CD14-positive monocyte (primary cell): Measurements from ENCODE around the gene PDZD8. TPM values are rescaled to one million over a fixed set of nuclear protein-coding genes. Genes with fewer than 3 reads are reported as not detected.

Experiments
- DNase-seq, 3 donors: peaks; one replicate each; pipeline ENCODE4 v3.0.0-alpha.2; 2011 to 2022
- H2AFZ ChIP-seq: 2 replicates; pipeline ENCODE4 v1.6.0; 2012; ENCODE audit warnings: mild to moderate bottlenecking, low read depth, low read length, inconsistent platforms; ENCODE audit not compliant: insufficient read depth, poor library complexity, severe bottlenecking
- H3K27ac ChIP-seq, 2 donors: 1 replicate in 1 of 2; 2 replicates in 1 of 2; pipeline ENCODE4 v1.5.1; 2012 to 2013; ENCODE audit warnings: low read length in 2 of 2, control low read depth in 1 of 2, inconsistent platforms in 1 of 2, low read depth in 1 of 2, mild to moderate bottlenecking in 1 of 2
- H3K27me3 ChIP-seq, 2 donors: one replicate each; pipeline versions ENCODE4 v1.6.0 to v1.6.1; 2011 to 2013; ENCODE audit warnings: low read length in 2 of 2; ENCODE audit not compliant: control insufficient read depth in 2 of 2, insufficient read depth in 2 of 2
- H3K36me3 ChIP-seq, 2 donors: replicated peaks in 1 of 2; 1 replicate in 1 of 2; 2 replicates in 1 of 2; pipeline versions ENCODE4 v1.5.1 to v1.6.1; 2012 to 2013; ENCODE audit warnings: low read length in 2 of 2, control low read depth in 1 of 2, inconsistent platforms in 1 of 2, mild to moderate bottlenecking in 1 of 2; ENCODE audit not compliant: insufficient read depth in 2 of 2, control insufficient read depth in 1 of 2
- H3K4me1 ChIP-seq, 2 donors: 1 replicate in 1 of 2; 2 replicates in 1 of 2; pipeline versions ENCODE4 v1.5.1 to v1.6.1; 2012 to 2013; ENCODE audit warnings: low read length in 2 of 2, control low read depth in 1 of 2, inconsistent platforms in 1 of 2, mild to moderate bottlenecking in 1 of 2, moderate library complexity in 1 of 2; ENCODE audit not compliant: insufficient read depth in 2 of 2, control insufficient read depth in 1 of 2
- H3K4me2 ChIP-seq: replicated peaks from 2 replicates; pipeline ENCODE3; 2012; ENCODE audit warnings: low read length, moderate library complexity, mild to moderate bottlenecking; ENCODE audit not compliant: poor library complexity, severe bottlenecking; ENCODE audit errors: extremely low read depth
- H3K4me3 ChIP-seq, 3 experiments: fragments of 200-600 bp in 1 of 3; sonication (generic) in 1 of 3; replicated peaks in 1 of 3; 1 replicate in 2 of 3; 2 replicates in 1 of 3; pipeline ENCODE4 v1.5.1; 2011 to 2013; ENCODE audit warnings: low read length in 3 of 3, mild to moderate bottlenecking in 3 of 3, control low read depth in 2 of 3, low read depth in 2 of 3, inconsistent platforms in 1 of 3, moderate library complexity in 1 of 3
- H3K79me2 ChIP-seq: 2 replicates; pipeline ENCODE4 v1.6.0; 2012; ENCODE audit warnings: mild to moderate bottlenecking, control low read depth, inconsistent platforms, low read length, moderate library complexity; ENCODE audit not compliant: insufficient read depth
- H3K9ac ChIP-seq: 2 replicates; pipeline ENCODE4 v1.6.0; 2017; ENCODE audit warnings: low read length, mild to moderate bottlenecking; ENCODE audit not compliant: insufficient read depth, poor library complexity, severe bottlenecking
- H3K9me3 ChIP-seq, 2 donors: replicated peaks in 1 of 2; 1 replicate in 1 of 2; 2 replicates in 1 of 2; pipeline versions ENCODE4 v1.5.1 to v1.6.1; 2012 to 2013; ENCODE audit warnings: low read length in 2 of 2, control low read depth in 1 of 2; ENCODE audit not compliant: control insufficient read depth in 1 of 2, insufficient read depth in 1 of 2
- H4K20me1 ChIP-seq: 2 replicates; pipeline ENCODE4 v1.6.0; 2012; ENCODE audit warnings: mild to moderate bottlenecking, low read length, control low read depth, moderate library complexity; ENCODE audit not compliant: insufficient read depth
- H3K27ac Mint-ChIP-seq, 7 donors: one replicate each; pipeline ENCODE4 v1.8.0; 2020; ENCODE audit warnings: mild to moderate bottlenecking in 7 of 7, mixed read lengths in 7 of 7, moderate library complexity in 6 of 7, inconsistent platforms in 2 of 7
- H3K27me3 Mint-ChIP-seq, 3 donors: one replicate each; pipeline ENCODE4 v1.8.0; 2021 to 2022; ENCODE audit warnings: low read depth in 3 of 3, mild to moderate bottlenecking in 3 of 3, mixed read lengths in 3 of 3, moderate library complexity in 3 of 3, inconsistent platforms in 1 of 3
- H3K36me3 Mint-ChIP-seq, 2 donors: one replicate each; pipeline ENCODE4 v1.8.0; 2020; ENCODE audit warnings: mixed read lengths in 2 of 2, inconsistent platforms in 1 of 2, mild to moderate bottlenecking in 1 of 2
- H3K4me1 Mint-ChIP-seq: one replicate; pipeline ENCODE4 v1.8.0; 2020; ENCODE audit warnings: mild to moderate bottlenecking, mixed read lengths
- H3K4me3 Mint-ChIP-seq, 2 donors: one replicate each; pipeline ENCODE4 v1.8.0; 2020; ENCODE audit warnings: mild to moderate bottlenecking in 2 of 2, mixed read lengths in 2 of 2, moderate library complexity in 1 of 2
- H3K9me3 Mint-ChIP-seq, 7 donors: one replicate each; pipeline ENCODE4 v1.8.0; 2020 to 2022; ENCODE audit warnings: mixed read lengths in 7 of 7, mild to moderate bottlenecking in 6 of 7, moderate library complexity in 6 of 7, inconsistent platforms in 2 of 7
- CTCF ChIP-seq: fragments of 200-600 bp; IDR thresholded peaks from one replicate; pipeline ENCODE4 v1.8.0; 2022; ENCODE audit warnings: antibody characterized with exemption, mild to moderate bottlenecking
- WGBS: methylation state at CpG from one replicate; pipeline ENCODE4 v1.1.5; 2013; ENCODE audit warnings: missing lambda C conversion rate; ENCODE audit not compliant: insufficient coverage; 5-methylcytosine and 5-hydroxymethylcytosine counted together
- intact Hi-C, 2 donors: fragments of 100-400 bp; cut with micrococcal nuclease; formaldehyde crosslinking; loops; one replicate each; pipeline versions ENCODE4 v1.15.0 to v1.15.1; 2023
- polyA plus RNA-seq, 3 donors: library from polyadenylated mRNA; depleted of rRNA in 1 of 3; unstranded in 2 of 3; stranded (reverse) in 1 of 3; fragments of 300-500 nt in 2 of 3; fragments of >200 nt in 1 of 3; fragmentation: Illumina TruSeq in 2 of 3; gene quantifications; 1 replicate in 2 of 3; 2 replicates in 1 of 3; pipeline ENCODE4 v1.2.3, GENCODE V29; 2012 to 2021

The PDZD8 gene
- polyA plus RNA-seq, 3 donors: 4.6 to 104 (median 9.0) TPM

GRCh38 chr10:117342641-117343040 lies 32.6 kb downstream of the PDZD8 start:
- H3K27me3 Mint-ChIP-seq: peaks cover 0 to 2% (median 0%) of the 10 kb centered on the region in 3 donors
- peaks cover 15 to 19% of the 10 kb centered on the region in 2 donors for H3K36me3 Mint-ChIP-seq
- Histone ChIP-seq H3K4me1 (peaks cover 16 to 27% of the 10 kb centered on the region in 2 donors), H4K20me1 (peaks cover 54% of the 10 kb centered on the region), H3K4me2 (peak overlapping the region; percentile 15), H2AFZ (no peak overlapping the region), H3K36me3 (peaks cover under 1 to 25% of the 10 kb centered on the region in 2 donors), H3K27ac (peak overlapping the region; percentile 34 to 52), H3K4me3 (no peak overlapping the region), H3K9ac (no peak overlapping the region), H3K79me2 (peaks cover 94% of the 10 kb centered on the region), H3K9me3 (no peaks in the 10 kb centered on the region), H3K27me3 (no peaks in the 10 kb centered on the region)
- no peak for TF ChIP-seq CTCF
- H3K27ac Mint-ChIP-seq: peak overlapping the region; percentile 47 to 83 (median 81)
- DNase-seq: no peak
- H3K4me1 Mint-ChIP-seq: peaks cover 32% of the 10 kb centered on the region
- H3K9me3 Mint-ChIP-seq: no peaks in the 10 kb centered on the region
- intact Hi-C loops: no loop called here
- H3K4me3 Mint-ChIP-seq: peak overlapping the region in 1 of 2 donors; percentile 72
- WGBS: 98% methylated on average over 4 of the region's 5 CpGs

- H3K9me3 ChIP-seq: no peaks in the 10 kb centered on the region
Measured at GRCh38 chr10:117341061-117341460, 34.2 kb downstream of the PDZD8 start.

More at GRCh38 chr10:117341061-117341460, 34.2 kb downstream of the PDZD8 start:
- no peak overlapping the region for H3K27ac Mint-ChIP-seq
- Histone ChIP-seq H2AFZ (no peak overlapping the region), H3K27me3 (no peaks in the 10 kb centered on the region), H3K79me2 (peaks cover 94% of the 10 kb centered on the region), H3K4me2 (no peak overlapping the region), H3K4me1 (peaks cover 16 to 27% of the 10 kb centered on the region in 2 donors), H4K20me1 (peaks cover 70% of the 10 kb centered on the region), H3K27ac (no peak overlapping the region), H3K9ac (no peak overlapping the region), H3K36me3 (peaks cover 4 to 39% of the 10 kb centered on the region in 2 donors), H3K4me3 (no peak overlapping the region)
- no CpG with 5 or more reads among the region's 4 CpGs for WGBS
- intact Hi-C loops: no loop called here
- no peak overlapping the region for H3K4me3 Mint-ChIP-seq
- no peaks in the 10 kb centered on the region for H3K9me3 Mint-ChIP-seq
- no peak for DNase-seq
- no peak for TF ChIP-seq CTCF
- H3K4me1 Mint-ChIP-seq: peaks cover 29% of the 10 kb centered on the region
- H3K27me3 Mint-ChIP-seq: peaks cover 0 to 2% (median 0%) of the 10 kb centered on the region in 3 donors
- H3K36me3 Mint-ChIP-seq: peaks cover 21 to 23% of the 10 kb centered on the region in 2 donors
